Gastrocnemius medialis (tissue), 4 donors: ENCODE measurements around the gene GLIPR1L2. TPM values are rescaled to one million over a fixed set of nuclear protein-coding genes. Genes with fewer than 3 reads are reported as not detected.

Experiments used
- ATAC-seq, 2 donors: fragments of 150-250 bp; one replicate each; pipeline ENCODE4 v1.9.1; 2016
- DNase-seq, 2 donors: peaks; one replicate each; pipeline ENCODE4 v3.0.0-alpha.2; 2019
- H3K27ac ChIP-seq, 4 donors: fragments of 200-600 bp; sonication (generic); 1 replicate in 1 of 4; 2 replicates in 3 of 4; pipeline ENCODE4 v1.5.1; 2016 to 2018; ENCODE audit warnings: mild to moderate bottlenecking in 2 of 4, moderate library complexity in 1 of 4
- H3K27me3 ChIP-seq, 3 donors: fragments of 200-600 bp; sonication (generic) in 2 of 3; 1 replicate in 1 of 3; 2 replicates in 2 of 3; pipeline versions ENCODE4 v1.5.1 to v1.6.0; 2016 to 2019; ENCODE audit warnings: mild to moderate bottlenecking in 1 of 3, moderate library complexity in 1 of 3
- H3K36me3 ChIP-seq, 2 donors: fragments of 200-600 bp; sonication (generic) in 1 of 2; one replicate each; pipeline ENCODE4 v1.5.1; 2017 to 2018
- H3K4me1 ChIP-seq, 2 donors: fragments of 200-600 bp; sonication (generic) in 1 of 2; one replicate each; pipeline ENCODE4 v1.5.1; 2016 to 2017; ENCODE audit warnings: mild to moderate bottlenecking in 2 of 2
- H3K4me3 ChIP-seq, 4 donors: fragments of 200-600 bp; sonication (generic) in 3 of 4; 1 replicate in 1 of 4; 2 replicates in 3 of 4; pipeline ENCODE4 v1.5.1; 2016 to 2019; ENCODE audit warnings: mild to moderate bottlenecking in 2 of 4
- H3K9me3 ChIP-seq, 3 donors: fragments of 200-600 bp; sonication (generic) in 2 of 3; 1 replicate in 1 of 3; 2 replicates in 2 of 3; pipeline ENCODE4 v1.5.1; 2016 to 2019
- POLR2A ChIP-seq, 2 donors: fragments of 450-650 bp; IDR thresholded peaks; one replicate each; pipeline ENCODE4 v1.6.1; 2017; ENCODE audit warnings: antibody characterized with exemption in 2 of 2, mild to moderate bottlenecking in 2 of 2, moderate library complexity in 2 of 2
- in situ Hi-C, 4 donors: fragments of 200-750 bp; cut with MboI; loops; one replicate each; pipeline versions ENCODE4 v1.15.0 to v1.8.0; 2017; ENCODE audit warnings: low sequenced_read_pairs in 4 of 4
- intact Hi-C: fragments of 100-400 bp; cut with DNase I; formaldehyde crosslinking; loops from one replicate; pipeline ENCODE4 v1.15.1; 2023; ENCODE audit warnings: low total_unique reads
- total RNA-seq, 4 donors: library from RNA; depleted of rRNA; stranded (reverse); fragments of >200 nt; gene quantifications; one replicate each; pipeline versions ENCODE4 v1.1.0 to v1.2.3, GENCODE V29; 2016
- TF ChIP-seq, protein P1 (sequence below), 5 experiments: fragments of 450-650 bp in 3 of 5; fragments of 200-600 bp in 2 of 5; sonication (generic) in 2 of 5; IDR thresholded peaks in 4 of 5; conservative IDR thresholded peaks in 1 of 5; 1 replicate in 4 of 5; 2 replicates in 1 of 5; pipeline ENCODE4 v1.5.1; 2016 to 2019; ENCODE audit warnings: antibody characterized with exemption in 5 of 5, mild to moderate bottlenecking in 3 of 5, moderate library complexity in 3 of 5

GLIPR1L2 gene
- total RNA-seq, 4 donors from 2014 or later = 0.33 to 1.0 (median 0.49) TPM; not detected in 1

DNA sequence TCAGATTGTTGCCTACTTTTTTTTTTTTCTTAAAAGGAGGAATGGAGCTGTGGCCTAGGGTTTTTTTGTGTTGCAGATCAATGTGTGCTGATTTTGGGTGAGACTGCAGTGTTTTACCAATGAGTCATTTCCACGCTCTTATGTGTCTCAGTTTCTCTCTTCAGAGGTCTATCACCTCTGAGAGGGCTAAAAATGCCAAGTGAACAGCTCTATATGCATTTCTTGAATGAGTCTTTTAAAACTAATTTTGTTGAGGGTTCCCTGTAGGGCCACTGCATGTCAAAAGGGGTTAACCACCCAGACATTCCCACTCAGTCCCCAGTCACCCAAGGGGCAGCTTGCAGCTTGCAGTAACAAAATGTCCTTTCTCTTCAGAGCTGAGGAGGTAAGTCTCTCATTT lies 24.3 kb upstream of the GLIPR1L2 start:
- DNase-seq (no peak), ATAC-seq (no peak)
- in situ Hi-C loops = no loop called here
- H3K27me3 ChIP-seq = no peaks in the 10 kb centered on the region
- intact Hi-C loops = no loop called here
- no peak overlapping the region for H3K27ac ChIP-seq
- no peak for TF ChIP-seq POLR2A (IDR thresholded peaks at IDR 0.05)
- TF ChIP-seq, protein P1, sequence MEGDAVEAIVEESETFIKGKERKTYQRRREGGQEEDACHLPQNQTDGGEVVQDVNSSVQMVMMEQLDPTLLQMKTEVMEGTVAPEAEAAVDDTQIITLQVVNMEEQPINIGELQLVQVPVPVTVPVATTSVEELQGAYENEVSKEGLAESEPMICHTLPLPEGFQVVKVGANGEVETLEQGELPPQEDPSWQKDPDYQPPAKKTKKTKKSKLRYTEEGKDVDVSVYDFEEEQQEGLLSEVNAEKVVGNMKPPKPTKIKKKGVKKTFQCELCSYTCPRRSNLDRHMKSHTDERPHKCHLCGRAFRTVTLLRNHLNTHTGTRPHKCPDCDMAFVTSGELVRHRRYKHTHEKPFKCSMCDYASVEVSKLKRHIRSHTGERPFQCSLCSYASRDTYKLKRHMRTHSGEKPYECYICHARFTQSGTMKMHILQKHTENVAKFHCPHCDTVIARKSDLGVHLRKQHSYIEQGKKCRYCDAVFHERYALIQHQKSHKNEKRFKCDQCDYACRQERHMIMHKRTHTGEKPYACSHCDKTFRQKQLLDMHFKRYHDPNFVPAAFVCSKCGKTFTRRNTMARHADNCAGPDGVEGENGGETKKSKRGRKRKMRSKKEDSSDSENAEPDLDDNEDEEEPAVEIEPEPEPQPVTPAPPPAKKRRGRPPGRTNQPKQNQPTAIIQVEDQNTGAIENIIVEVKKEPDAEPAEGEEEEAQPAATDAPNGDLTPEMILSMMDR (IDR thresholded peaks at IDR 0.05 in 4 of 5, conservative IDR thresholded peaks at IDR 0.05 in 1 of 5) = no peak
- no peaks in the 10 kb centered on the region for H3K36me3 ChIP-seq
- H3K9me3 ChIP-seq = no peaks in the 10 kb centered on the region
- H3K4me1 ChIP-seq = peaks cover 0 to 4% of the 10 kb centered on the region in 2 donors
- no peak overlapping the region for H3K4me3 ChIP-seq

DNA sequence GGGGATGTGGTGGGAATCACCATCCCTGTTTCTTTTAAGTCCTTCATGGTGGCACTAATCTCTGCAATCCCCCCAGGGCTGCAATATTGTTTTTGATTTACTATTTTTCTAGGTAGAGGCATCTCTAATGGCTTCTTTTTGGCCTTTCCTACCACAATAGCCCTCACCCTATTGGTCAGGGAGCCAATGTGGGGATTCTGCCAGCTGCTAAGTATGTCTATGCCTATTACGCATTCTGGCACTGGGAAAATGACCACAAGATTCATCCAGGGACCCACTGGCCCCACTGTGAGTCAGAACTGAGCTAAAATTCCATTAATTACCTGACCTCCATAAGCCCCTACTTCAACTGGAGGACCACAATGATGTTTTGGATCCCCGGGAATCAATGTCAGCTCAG lies 15.9 kb upstream of the GLIPR1L2 start:
- intact Hi-C loops = no loop called here
- no peaks in the 10 kb centered on the region for H3K36me3 ChIP-seq

GRCh38 chr12:75378354-75378753 lies 12.5 kb upstream of the GLIPR1L2 start:
- Histone ChIP-seq H3K4me3 (no peak overlapping the region), H3K27ac (no peak overlapping the region), H3K27me3 (no peaks in the 10 kb centered on the region), H3K4me1 (no peaks in the 10 kb centered on the region), H3K9me3 (no peaks in the 10 kb centered on the region), H3K36me3 (no peaks in the 10 kb centered on the region)
- DNase-seq (no peak), ATAC-seq (no peak)
- in situ Hi-C loops (loop anchor here in 2 of 4 donors (25.0 kb wide), 2 partner anchors 659 to 1184 kb away; partner anchors contain the start of genes OSBPL8 (in 1 of the 2) and PHLDA1 (in 1 of the 2)), intact Hi-C loops (no loop called here)
- no peak for TF ChIP-seq POLR2A (IDR thresholded peaks at IDR 0.05)

More for the DNA sequence above, 15.9 kb upstream of the GLIPR1L2 start:
- no peak overlapping the region for H3K27ac ChIP-seq
- H3K9me3 ChIP-seq = no peaks in the 10 kb centered on the region
- H3K4me3 ChIP-seq = no peak overlapping the region
- TF ChIP-seq, protein P1 (IDR thresholded peaks at IDR 0.05 in 4 of 5, conservative IDR thresholded peaks at IDR 0.05 in 1 of 5) = no peak
- no peak for TF ChIP-seq POLR2A (IDR thresholded peaks at IDR 0.05)
- ATAC-seq (no peak), DNase-seq (no peak)
- in situ Hi-C loops = loop anchor here in 2 of 4 donors (25.0 kb wide), 2 partner anchors 662 to 1187 kb away; partner anchors contain the start of genes OSBPL8 (in 1 of the 2) and PHLDA1 (in 1 of the 2)
- H3K27me3 ChIP-seq = no peaks in the 10 kb centered on the region
- H3K4me1 ChIP-seq = no peaks in the 10 kb centered on the region

GRCh38 chr12:75389061-75389460 lies 1.8 kb upstream of the GLIPR1L2 start:
- DNase-seq = no peak
- intact Hi-C loops (loop anchor here (5.0 kb wide), 1 partner anchor 693 kb away; the partner anchor contains the start of gene NAP1L1), in situ Hi-C loops (loop anchor here in 3 of 4 donors (10.0 to 25.0 kb wide), 3 partner anchors 54 to 1173 kb away; partner anchors contain the start of genes CAPS2 (in 1 of the 3), GLIPR1L1 (in 1 of the 3), OSBPL8 (in 1 of the 3) and PHLDA1 (in 1 of the 3))
- no peak for ATAC-seq
- Histone ChIP-seq H3K36me3 (no peaks in the 10 kb centered on the region), H3K4me3 (peak overlapping the region in 3 of 4 donors; percentile 69 to 84 (median 83)), H3K27me3 (no peaks in the 10 kb centered on the region), H3K4me1 (peaks cover 23 to 24% of the 10 kb centered on the region in 2 donors), H3K27ac (peak overlapping the region; percentile 84 to 93 (median 90)), H3K9me3 (no peaks in the 10 kb centered on the region)
- TF ChIP-seq, protein P1 (IDR thresholded peaks at IDR 0.05 in 4 of 5, conservative IDR thresholded peaks at IDR 0.05 in 1 of 5) = no peak
- no peak for TF ChIP-seq POLR2A (IDR thresholded peaks at IDR 0.05)

DNA sequence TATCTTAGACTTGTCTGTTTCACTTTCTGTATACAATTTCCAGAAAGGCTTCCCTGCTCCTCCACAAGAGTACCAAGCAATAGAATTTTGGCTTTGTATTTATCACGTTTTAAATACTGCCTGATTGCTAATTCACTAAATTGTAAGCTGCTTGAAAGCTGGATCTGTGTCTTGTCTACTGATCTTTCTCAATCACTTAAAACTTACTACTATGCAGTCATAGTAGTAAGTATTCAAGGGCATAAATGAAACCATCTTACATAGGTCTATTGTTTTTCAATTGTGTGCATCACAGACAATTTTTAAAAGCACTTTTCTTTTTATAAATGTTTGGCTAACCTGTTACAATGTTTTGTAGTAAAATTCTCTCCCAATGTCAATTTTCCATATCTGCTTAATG lies 1.2 kb upstream of the GLIPR1L2 start:
- no peak for ATAC-seq
- no peaks in the 10 kb centered on the region for H3K36me3 ChIP-seq
- peak overlapping the region; percentile 84 to 93 (median 90) for H3K27ac ChIP-seq
- H3K9me3 ChIP-seq = no peaks in the 10 kb centered on the region
- peak overlapping the region; percentile 65 to 84 (median 76) for H3K4me3 ChIP-seq
- intact Hi-C loops = loop anchor here (2.0 to 5.0 kb wide), 2 partner anchors 55 to 693 kb away; partner anchors contain the start of genes GLIPR1L1 and NAP1L1
- no peak for TF ChIP-seq POLR2A (IDR thresholded peaks at IDR 0.05)
- TF ChIP-seq, protein P1 (IDR thresholded peaks at IDR 0.05 in 4 of 5, conservative IDR thresholded peaks at IDR 0.05 in 1 of 5) = no peak
- H3K27me3 ChIP-seq = no peaks in the 10 kb centered on the region
- in situ Hi-C loops = loop anchor here in 3 of 4 donors (10.0 to 25.0 kb wide), 3 partner anchors 55 to 1173 kb away; partner anchors contain the start of genes CAPS2 (in 1 of the 3), GLIPR1L1 (in 1 of the 3), OSBPL8 (in 1 of the 3) and PHLDA1 (in 1 of the 3)
- DNase-seq = no peak
- H3K4me1 ChIP-seq = peaks cover 23 to 24% of the 10 kb centered on the region in 2 donors
